Suprapubic skin (tissue), 3 donors: Measurements from ENCODE around the gene TMEM163.

ENCODE experiments used
- POLR2A ChIP-seq, 2 donors: fragments of 450-650 bp; IDR thresholded peaks; one replicate each; pipeline ENCODE4 v1.6.1; 2017; ENCODE audit warnings: antibody characterized with exemption in 2 of 2, mild to moderate bottlenecking in 2 of 2, moderate library complexity in 2 of 2
- TF ChIP-seq, protein P1 (sequence below), 2 donors: fragments of 200-600 bp in 1 of 2; fragments of 450-650 bp in 1 of 2; sonication (generic) in 1 of 2; IDR thresholded peaks; one replicate each; pipeline ENCODE4 v1.5.1; 2016 to 2019; ENCODE audit warnings: antibody characterized with exemption in 2 of 2, mild to moderate bottlenecking in 1 of 2, moderate library complexity in 1 of 2

DNA sequence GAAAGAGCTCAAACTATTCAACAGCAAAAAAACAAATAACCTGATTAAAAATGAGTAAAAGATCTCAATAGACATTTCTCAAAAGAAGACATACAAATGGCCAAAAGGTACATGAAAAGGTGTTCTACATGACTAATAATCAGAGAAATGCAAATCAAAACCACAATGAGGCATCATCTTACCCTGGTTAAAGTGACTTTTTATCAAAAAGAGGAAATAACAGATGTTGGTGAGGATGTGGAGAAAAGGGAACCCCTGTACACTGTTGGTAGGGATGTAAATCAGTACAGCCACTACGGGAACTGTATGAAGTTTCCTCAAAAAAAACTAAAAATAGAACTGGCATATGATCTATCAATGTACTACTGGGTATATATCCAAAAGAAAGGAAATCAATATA lies 39.8 kb upstream of the TMEM163 start:
- TF ChIP-seq, protein P1, sequence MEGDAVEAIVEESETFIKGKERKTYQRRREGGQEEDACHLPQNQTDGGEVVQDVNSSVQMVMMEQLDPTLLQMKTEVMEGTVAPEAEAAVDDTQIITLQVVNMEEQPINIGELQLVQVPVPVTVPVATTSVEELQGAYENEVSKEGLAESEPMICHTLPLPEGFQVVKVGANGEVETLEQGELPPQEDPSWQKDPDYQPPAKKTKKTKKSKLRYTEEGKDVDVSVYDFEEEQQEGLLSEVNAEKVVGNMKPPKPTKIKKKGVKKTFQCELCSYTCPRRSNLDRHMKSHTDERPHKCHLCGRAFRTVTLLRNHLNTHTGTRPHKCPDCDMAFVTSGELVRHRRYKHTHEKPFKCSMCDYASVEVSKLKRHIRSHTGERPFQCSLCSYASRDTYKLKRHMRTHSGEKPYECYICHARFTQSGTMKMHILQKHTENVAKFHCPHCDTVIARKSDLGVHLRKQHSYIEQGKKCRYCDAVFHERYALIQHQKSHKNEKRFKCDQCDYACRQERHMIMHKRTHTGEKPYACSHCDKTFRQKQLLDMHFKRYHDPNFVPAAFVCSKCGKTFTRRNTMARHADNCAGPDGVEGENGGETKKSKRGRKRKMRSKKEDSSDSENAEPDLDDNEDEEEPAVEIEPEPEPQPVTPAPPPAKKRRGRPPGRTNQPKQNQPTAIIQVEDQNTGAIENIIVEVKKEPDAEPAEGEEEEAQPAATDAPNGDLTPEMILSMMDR (IDR thresholded peaks at IDR 0.05), result no peak
- no peak for TF ChIP-seq POLR2A (IDR thresholded peaks at IDR 0.05)
